ENCODE data around the gene ZNF462.

ZNF462 gene

DNA sequence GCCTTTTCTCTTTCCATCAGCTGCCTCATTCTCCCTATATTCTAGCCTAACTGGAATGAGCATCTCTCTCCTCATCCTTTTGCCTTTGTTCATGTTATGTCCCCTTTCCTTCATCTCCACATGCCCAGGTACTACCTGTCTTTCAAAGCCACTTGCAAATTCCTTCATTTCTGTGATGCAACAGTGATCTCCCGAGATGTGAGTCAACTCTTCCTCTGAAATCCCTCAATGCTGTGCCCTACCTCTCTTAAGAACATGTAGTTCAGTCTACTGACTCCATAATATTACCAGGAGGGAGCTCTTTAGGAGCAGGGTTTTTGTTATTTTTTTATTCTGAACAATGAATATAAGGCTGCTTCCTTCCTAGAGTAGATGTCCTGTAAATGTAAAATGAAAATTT lies 91.6 kb downstream of the ZNF462 start:
- Histone ChIP-seq H2BK15ac (ENCODE audit: low read depth, poor library complexity, severe bottlenecking) (no peak overlapping the region), H3K9me3 (ENCODE audit: control insufficient read depth, low read length) (peaks cover under 1% of the 10 kb centered on the region), H2AFZ (ENCODE audit: low read depth, low read length) (no peak overlapping the region), H3K4me1 (ENCODE audit: control insufficient read depth, insufficient read depth, low read depth, low read length) (peaks cover 8% of the 10 kb centered on the region), H3K36me3 (ENCODE audit: control insufficient read depth in 1 of 2, insufficient read depth in 2 of 2, low read depth in 1 of 2, low read length in 2 of 2) (peaks cover 7 to 8% of the 10 kb centered on the region in 2 experiments), H2BK5ac (ENCODE audit: low read depth, low read length, poor library complexity, severe bottlenecking) (no peak overlapping the region), H3K4ac (ENCODE audit: low read depth in 1 of 2, low read length in 2 of 2) (no peak overlapping the region), H3K27ac (ENCODE audit: low read length, poor library complexity, severe bottlenecking) (no peak overlapping the region), H3K23ac (ENCODE audit: low read length in 2 of 2) (no peak overlapping the region), H3K27me3 (ENCODE audit: control insufficient read depth in 1 of 2, insufficient read depth in 1 of 2, low read length in 2 of 2) (no peaks in the 10 kb centered on the region), H3K4me3 (ENCODE audit: insufficient read depth in 1 of 2, low read depth in 1 of 2, low read length in 2 of 2) (no peak overlapping the region), H4K8ac (ENCODE audit: low read length) (no peak overlapping the region), H2BK120ac (ENCODE audit: low read depth, low read length) (no peak overlapping the region), H4K91ac (ENCODE audit: low read length) (no peak overlapping the region), H2BK12ac (ENCODE audit: low read length in 2 of 2) (no peak overlapping the region), H3K9ac (ENCODE audit: low read length) (no peak overlapping the region), H2AK5ac (ENCODE audit: low read length, severe bottlenecking) (no peak overlapping the region), H3K4me2 (ENCODE audit: low read length, poor library complexity, severe bottlenecking) (no peak overlapping the region), H3K18ac (ENCODE audit: low read depth in 1 of 2, low read length in 2 of 2) (no peak overlapping the region), H3K79me1 (replicated peaks; ENCODE audit: low read length, poor library complexity, severe bottlenecking) (peaks cover 12% of the 10 kb centered on the region), H3K14ac (ENCODE audit: low read length in 2 of 2) (no peak overlapping the region)
- WGBS: 57% methylated on average over 1 of the region's 1 CpG
- peak; percentile 6 for DNase-seq

DNA sequence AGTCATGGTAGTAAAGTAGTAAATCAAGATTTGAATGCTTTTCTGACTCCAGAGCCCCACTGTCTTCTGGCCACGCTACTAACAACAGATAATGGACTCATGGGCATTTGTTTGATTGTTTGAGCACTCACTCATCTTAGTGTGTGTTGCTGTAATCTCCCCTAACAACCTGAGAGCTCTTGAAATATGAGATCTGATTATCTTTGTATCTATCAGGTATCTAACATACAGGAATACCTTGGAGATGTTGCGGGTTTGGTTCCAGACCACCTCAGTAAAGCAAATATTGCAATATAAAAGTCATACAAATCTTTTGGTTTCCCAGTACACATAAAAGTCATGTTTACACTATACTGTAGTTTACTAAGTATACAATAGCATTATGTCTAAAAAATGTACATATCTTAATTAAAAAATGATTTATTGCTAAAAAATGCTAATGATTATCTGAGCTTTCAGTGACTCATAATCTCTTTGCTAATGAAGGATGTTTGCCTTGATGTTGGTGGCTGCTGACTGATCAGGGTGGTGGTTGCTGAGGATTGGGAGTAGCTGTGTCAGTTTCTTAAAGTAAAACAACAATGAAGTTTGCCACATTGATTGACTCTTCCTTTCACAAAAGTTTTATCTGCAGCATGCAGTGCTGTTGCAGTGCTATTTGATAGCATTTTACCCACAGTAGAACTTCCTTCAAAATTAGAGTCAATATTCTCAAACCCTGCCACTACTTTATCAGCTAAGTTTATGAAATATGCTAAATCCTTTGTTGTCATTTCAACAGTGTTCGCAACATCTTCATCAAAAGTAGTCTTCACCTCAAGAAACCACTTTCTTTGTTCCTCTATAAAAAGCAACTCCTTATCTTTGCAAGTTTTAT lies 92.2 kb downstream of the ZNF462 start:
- H3K4me3 ChIP-seq (ENCODE audit: insufficient read depth in 1 of 2, low read depth in 1 of 2, low read length in 2 of 2): no peak overlapping the region
- no peak overlapping the region for H3K14ac ChIP-seq (ENCODE audit: low read length in 2 of 2)
- H2AK5ac ChIP-seq (ENCODE audit: low read length, severe bottlenecking): peak overlapping the region; percentile 58

GRCh38 chr9:106956971-106957370 lies 94.0 kb downstream of the ZNF462 start:
- H3K4ac ChIP-seq (ENCODE audit: low read depth in 1 of 2, low read length in 2 of 2): no peak overlapping the region

More for the DNA sequence above, 92.2 kb downstream of the ZNF462 start:
- no peak overlapping the region for H3K18ac ChIP-seq (ENCODE audit: low read depth in 1 of 2, low read length in 2 of 2)
- H3K23ac ChIP-seq (ENCODE audit: low read length in 2 of 2): no peak overlapping the region
- H3K79me1 ChIP-seq (replicated peaks; ENCODE audit: low read length, poor library complexity, severe bottlenecking): peaks cover 13% of the 10 kb centered on the region
- no peak overlapping the region for H3K27ac ChIP-seq (ENCODE audit: low read length, poor library complexity, severe bottlenecking)
- peaks cover 10% of the 10 kb centered on the region for H3K4me1 ChIP-seq (ENCODE audit: control insufficient read depth, insufficient read depth, low read depth, low read length)
- 100% methylated on average over 2 of the region's 3 CpGs for WGBS
- no peak for DNase-seq
- H3K27me3 ChIP-seq (ENCODE audit: control insufficient read depth in 1 of 2, insufficient read depth in 1 of 2, low read length in 2 of 2): no peaks in the 10 kb centered on the region
- H2AFZ ChIP-seq (ENCODE audit: low read depth, low read length): no peak overlapping the region
- H3K4me2 ChIP-seq (ENCODE audit: low read length, poor library complexity, severe bottlenecking): no peak overlapping the region
- peaks cover 6 to 9% of the 10 kb centered on the region in 2 experiments for H3K36me3 ChIP-seq (ENCODE audit: control insufficient read depth in 1 of 2, insufficient read depth in 2 of 2, low read depth in 1 of 2, low read length in 2 of 2)
- no peak overlapping the region for H4K91ac ChIP-seq (ENCODE audit: low read length)
- no peak overlapping the region for H3K4ac ChIP-seq (ENCODE audit: low read depth in 1 of 2, low read length in 2 of 2)
- no peak overlapping the region for H2BK5ac ChIP-seq (ENCODE audit: low read depth, low read length, poor library complexity, severe bottlenecking)
- H2BK12ac ChIP-seq (ENCODE audit: low read length in 2 of 2): no peak overlapping the region
- H3K9ac ChIP-seq (ENCODE audit: low read length): no peak overlapping the region
- H3K9me3 ChIP-seq (ENCODE audit: control insufficient read depth, low read length): peaks cover 7% of the 10 kb centered on the region
- H2BK15ac ChIP-seq (ENCODE audit: low read depth, poor library complexity, severe bottlenecking): no peak overlapping the region
- H2BK120ac ChIP-seq (ENCODE audit: low read depth, low read length): no peak overlapping the region
- no peak overlapping the region for H4K8ac ChIP-seq (ENCODE audit: low read length)

GRCh38 chr9:106958955-106959657 lies 96.1 kb downstream of the ZNF462 start:
- H2BK12ac ChIP-seq (ENCODE audit: low read length in 2 of 2): no peak overlapping the region
- no peak overlapping the region for H3K14ac ChIP-seq (ENCODE audit: low read length in 2 of 2)
- H4K8ac ChIP-seq (ENCODE audit: low read length): no peak overlapping the region
- H2BK5ac ChIP-seq (ENCODE audit: low read depth, low read length, poor library complexity, severe bottlenecking): no peak overlapping the region
- no peak overlapping the region for H4K91ac ChIP-seq (ENCODE audit: low read length)
- H3K4me2 ChIP-seq (ENCODE audit: low read length, poor library complexity, severe bottlenecking): no peak overlapping the region
- H3K79me1 ChIP-seq (replicated peaks; ENCODE audit: low read length, poor library complexity, severe bottlenecking): peaks cover 20% of the 10 kb centered on the region
- no peaks in the 10 kb centered on the region for H3K27me3 ChIP-seq (ENCODE audit: control insufficient read depth in 1 of 2, insufficient read depth in 1 of 2, low read length in 2 of 2)
- H2AFZ ChIP-seq (ENCODE audit: low read depth, low read length): no peak overlapping the region
- no peak overlapping the region for H2BK15ac ChIP-seq (ENCODE audit: low read depth, poor library complexity, severe bottlenecking)
- no peak overlapping the region for H3K9ac ChIP-seq (ENCODE audit: low read length)
- H3K27ac ChIP-seq (ENCODE audit: low read length, poor library complexity, severe bottlenecking): peak overlapping the region; percentile 92
- H2BK120ac ChIP-seq (ENCODE audit: low read depth, low read length): no peak overlapping the region
- no peak overlapping the region for H3K4ac ChIP-seq (ENCODE audit: low read depth in 1 of 2, low read length in 2 of 2)
- H3K36me3 ChIP-seq (ENCODE audit: control insufficient read depth in 1 of 2, insufficient read depth in 2 of 2, low read depth in 1 of 2, low read length in 2 of 2): peaks cover 4 to 13% of the 10 kb centered on the region in 2 experiments
- no peak overlapping the region for H3K23ac ChIP-seq (ENCODE audit: low read length in 2 of 2)
- H3K4me1 ChIP-seq (ENCODE audit: control insufficient read depth, insufficient read depth, low read depth, low read length): peaks cover 8% of the 10 kb centered on the region
- peak overlapping the region; percentile 12 for H2AK5ac ChIP-seq (ENCODE audit: low read length, severe bottlenecking)
- peaks cover 24% of the 10 kb centered on the region for H3K9me3 ChIP-seq (ENCODE audit: control insufficient read depth, low read length)
- no peak overlapping the region for H3K18ac ChIP-seq (ENCODE audit: low read depth in 1 of 2, low read length in 2 of 2)
- DNase-seq: no peak
- peak overlapping the region in 1 of 2 experiments; percentile 2 for H3K4me3 ChIP-seq (ENCODE audit: insufficient read depth in 1 of 2, low read depth in 1 of 2, low read length in 2 of 2)

More at GRCh38 chr9:106956971-106957370, 94.0 kb downstream of the ZNF462 start:
- peaks cover 10% of the 10 kb centered on the region for H3K4me1 ChIP-seq (ENCODE audit: control insufficient read depth, insufficient read depth, low read depth, low read length)
- no peaks in the 10 kb centered on the region for H3K27me3 ChIP-seq (ENCODE audit: control insufficient read depth in 1 of 2, insufficient read depth in 1 of 2, low read length in 2 of 2)
- H3K36me3 ChIP-seq (ENCODE audit: control insufficient read depth in 1 of 2, insufficient read depth in 2 of 2, low read depth in 1 of 2, low read length in 2 of 2): peaks cover 4 to 12% of the 10 kb centered on the region in 2 experiments
- H2BK12ac ChIP-seq (ENCODE audit: low read length in 2 of 2): no peak overlapping the region
- H3K4me3 ChIP-seq (ENCODE audit: insufficient read depth in 1 of 2, low read depth in 1 of 2, low read length in 2 of 2): no peak overlapping the region
- no peak overlapping the region for H2BK120ac ChIP-seq (ENCODE audit: low read depth, low read length)
- no peak overlapping the region for H3K18ac ChIP-seq (ENCODE audit: low read depth in 1 of 2, low read length in 2 of 2)
- no peak overlapping the region for H2BK5ac ChIP-seq (ENCODE audit: low read depth, low read length, poor library complexity, severe bottlenecking)
- no peak overlapping the region for H4K91ac ChIP-seq (ENCODE audit: low read length)
- H3K79me1 ChIP-seq (replicated peaks; ENCODE audit: low read length, poor library complexity, severe bottlenecking): peaks cover 19% of the 10 kb centered on the region
- no peak overlapping the region for H3K9ac ChIP-seq (ENCODE audit: low read length)
- peak overlapping the region; percentile 58 for H2AK5ac ChIP-seq (ENCODE audit: low read length, severe bottlenecking)
- no peak overlapping the region for H2AFZ ChIP-seq (ENCODE audit: low read depth, low read length)
- H3K9me3 ChIP-seq (ENCODE audit: control insufficient read depth, low read length): peaks cover 24% of the 10 kb centered on the region
- peak overlapping the region; percentile 22 for H4K8ac ChIP-seq (ENCODE audit: low read length)
- 8% methylated on average over 1 of the region's 5 CpGs for WGBS
- H2BK15ac ChIP-seq (ENCODE audit: low read depth, poor library complexity, severe bottlenecking): no peak overlapping the region
- no peak overlapping the region for H3K4me2 ChIP-seq (ENCODE audit: low read length, poor library complexity, severe bottlenecking)
- peak overlapping the region; percentile 88 for H3K27ac ChIP-seq (ENCODE audit: low read length, poor library complexity, severe bottlenecking)
- peak; percentile 63 for DNase-seq
- no peak overlapping the region for H3K23ac ChIP-seq (ENCODE audit: low read length in 2 of 2)
- H3K14ac ChIP-seq (ENCODE audit: low read length in 2 of 2): no peak overlapping the region
